Measurements from ENCODE around the gene PRKCA. TPM values are rescaled to one million over a fixed set of nuclear protein-coding genes. Genes with fewer than 3 reads are reported as not detected.
"Not testable (repeated sequence)": the region's sequence is repeated elsewhere in the genome, so short reads cannot be mapped to it uniquely, and the experiment has no call there.

The PRKCA gene
- total RNA-seq, 2 donors from 2014 or later = 6.5 to 6.6 TPM

GRCh38 chr17:66395961-66396360 lies 93.5 kb downstream of the PRKCA start:
- no peaks in the 10 kb centered on the region for H3K27me3 ChIP-seq
- no peak for ATAC-seq
- H3K4me1 ChIP-seq = peaks cover 15% of the 10 kb centered on the region
- DNase-seq = no peak
- H3K36me3 ChIP-seq (replicated peaks in 1 of 2; ENCODE audit: insufficient read depth in 1 of 2, low read depth in 2 of 2) = no peaks in the 10 kb centered on the region
- no peaks in the 10 kb centered on the region for H3K9me3 ChIP-seq
- no peak overlapping the region for H3K4me3 ChIP-seq
- intact Hi-C loops (cut with DNase I) = no loop called here
- H3K27ac ChIP-seq = no peak overlapping the region
- no peak for TF ChIP-seq CTCF (IDR thresholded peaks at IDR 0.05)
- no peak for TF ChIP-seq POLR2A (IDR thresholded peaks at IDR 0.05)

DNA sequence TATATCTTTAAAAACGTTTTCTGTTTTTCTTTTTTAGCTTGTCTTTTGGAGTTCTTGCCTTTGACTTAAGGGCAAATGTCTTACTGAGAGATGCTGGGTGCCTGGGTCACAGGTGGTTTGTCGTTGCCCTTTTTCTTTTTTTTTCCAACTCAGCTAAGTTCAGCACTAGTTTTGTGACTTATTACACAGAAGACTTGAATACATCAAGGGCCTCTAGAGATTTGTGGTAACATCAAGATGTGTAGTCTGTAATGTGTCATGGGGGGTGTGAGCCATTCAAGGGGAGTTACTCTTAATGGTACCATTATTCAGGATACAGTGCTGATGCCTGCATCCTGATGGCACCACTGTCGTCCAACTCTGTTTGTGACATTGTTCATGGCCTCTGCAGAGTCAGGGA lies 95.1 kb downstream of the PRKCA start:
- TF ChIP-seq POLR2A (IDR thresholded peaks at IDR 0.05) (no peak), CTCF (IDR thresholded peaks at IDR 0.05) (no peak)
- H3K27ac ChIP-seq = no peak overlapping the region
- DNase-seq = no peak
- ATAC-seq = no peak
- WGBS, 2 donors = 64 to 71% methylated on average over 3 of the region's 3 CpGs
- H3K27me3 ChIP-seq = no peaks in the 10 kb centered on the region
- H3K4me1 ChIP-seq = peaks cover 15% of the 10 kb centered on the region
- H3K9me3 ChIP-seq = no peaks in the 10 kb centered on the region
- H3K36me3 ChIP-seq (replicated peaks in 1 of 2; ENCODE audit: insufficient read depth in 1 of 2, low read depth in 2 of 2) = no peaks in the 10 kb centered on the region
- intact Hi-C loops (cut with DNase I) = no loop called here
- no peak overlapping the region for H3K4me3 ChIP-seq

- H3K4me3 ChIP-seq = no peak overlapping the region
- intact Hi-C loops (cut with DNase I) = no loop called here
- no peak for ATAC-seq
Observed at GRCh38 chr17:66398059-66398458, 95.6 kb downstream of the PRKCA start.

DNA sequence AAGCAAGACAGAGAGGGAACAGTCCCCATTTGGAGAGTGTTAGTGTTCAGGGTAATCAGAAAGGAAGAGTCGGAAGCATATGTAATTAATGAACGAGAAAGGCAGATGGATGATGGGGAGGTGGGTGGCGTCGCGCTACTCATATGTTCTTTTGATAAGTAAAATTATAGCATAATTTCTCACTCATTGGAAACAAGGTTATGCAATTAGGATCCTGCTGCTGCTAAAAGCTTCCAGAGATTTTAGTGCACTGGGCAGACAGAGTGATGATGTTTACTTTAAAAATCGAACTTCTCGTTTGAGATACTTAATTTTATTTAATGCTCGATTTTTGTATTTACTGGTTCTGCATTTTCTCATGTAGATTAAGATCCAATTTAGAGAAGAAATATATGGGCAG lies 96.2 kb downstream of the PRKCA start:
- WGBS, 2 donors = 63 to 71% methylated on average over 8 of the region's 8 CpGs
- TF ChIP-seq CTCF (IDR thresholded peaks at IDR 0.05) = no peak
- no peak for TF ChIP-seq POLR2A (IDR thresholded peaks at IDR 0.05)
- intact Hi-C loops (cut with DNase I) = no loop called here

More at GRCh38 chr17:66398059-66398458, 95.6 kb downstream of the PRKCA start:
- H3K27ac ChIP-seq = no peak overlapping the region
- no peaks in the 10 kb centered on the region for H3K27me3 ChIP-seq
- TF ChIP-seq POLR2A (IDR thresholded peaks at IDR 0.05) (no peak), CTCF (IDR thresholded peaks at IDR 0.05) (no peak)
- H3K4me1 ChIP-seq = peaks cover 15% of the 10 kb centered on the region
- no peak for DNase-seq
- H3K36me3 ChIP-seq (replicated peaks in 1 of 2; ENCODE audit: insufficient read depth in 1 of 2, low read depth in 2 of 2) = no peaks in the 10 kb centered on the region
- WGBS, 2 donors = 31 to 35% methylated on average over 4 of the region's 4 CpGs
- H3K9me3 ChIP-seq = no peaks in the 10 kb centered on the region

DNA sequence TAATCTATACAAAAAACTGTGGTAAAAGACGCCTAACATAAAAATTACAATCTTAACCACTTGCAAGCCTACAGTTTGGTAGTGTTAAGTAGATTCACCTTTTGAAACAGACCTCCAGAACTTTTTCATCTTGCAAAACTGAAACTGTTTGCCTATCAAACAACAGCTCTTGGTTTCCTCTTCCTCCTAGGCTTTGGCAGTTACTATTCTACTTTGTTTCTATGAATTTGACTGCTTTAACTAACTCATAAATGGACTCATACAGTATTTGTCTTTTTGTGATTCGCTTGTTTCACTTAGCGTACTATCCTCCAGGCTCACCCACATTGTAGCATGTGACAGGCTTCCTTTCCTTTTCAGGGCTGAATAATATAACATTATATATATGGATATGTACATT lies 97.0 kb downstream of the PRKCA start:
- WGBS, 2 donors = 87 to 91% methylated on average over 3 of the region's 3 CpGs
- no peak for ATAC-seq

More for the DNA sequence above, 96.2 kb downstream of the PRKCA start:
- H3K4me1 ChIP-seq = peaks cover 15% of the 10 kb centered on the region
- H3K9me3 ChIP-seq = no peaks in the 10 kb centered on the region
- H3K27ac ChIP-seq = no peak overlapping the region
- no peak overlapping the region for H3K4me3 ChIP-seq
- H3K27me3 ChIP-seq = no peaks in the 10 kb centered on the region
- ATAC-seq = no peak
- DNase-seq = no peak
- no peaks in the 10 kb centered on the region for H3K36me3 ChIP-seq (replicated peaks in 1 of 2; ENCODE audit: insufficient read depth in 1 of 2, low read depth in 2 of 2)

GRCh38 chr17:66400041-66400688 lies 97.8 kb downstream of the PRKCA start:
- intact Hi-C loops (cut with DNase I) = not testable (repeated sequence)
- WGBS, 2 donors = 94 to 95% methylated on average over 11 of the region's 11 CpGs
- peaks cover 27% of the 10 kb centered on the region for H3K4me1 ChIP-seq

More for the DNA sequence above, 97.0 kb downstream of the PRKCA start:
- intact Hi-C loops (cut with DNase I) = no loop called here
- H3K36me3 ChIP-seq (replicated peaks in 1 of 2; ENCODE audit: insufficient read depth in 1 of 2, low read depth in 2 of 2) = no peaks in the 10 kb centered on the region
- no peak for DNase-seq
- H3K9me3 ChIP-seq = no peaks in the 10 kb centered on the region
- TF ChIP-seq POLR2A (IDR thresholded peaks at IDR 0.05) = no peak
- TF ChIP-seq CTCF (IDR thresholded peaks at IDR 0.05) = no peak
- H3K4me3 ChIP-seq = no peak overlapping the region
- peaks cover 22% of the 10 kb centered on the region for H3K4me1 ChIP-seq
- no peaks in the 10 kb centered on the region for H3K27me3 ChIP-seq
- H3K27ac ChIP-seq = no peak overlapping the region

More at GRCh38 chr17:66400041-66400688, 97.8 kb downstream of the PRKCA start:
- not testable (repeated sequence) for H3K36me3 ChIP-seq (replicated peaks in 1 of 2; ENCODE audit: insufficient read depth in 1 of 2, low read depth in 2 of 2); ATAC-seq; H3K4me3 ChIP-seq; DNase-seq; H3K9me3 ChIP-seq; H3K27me3 ChIP-seq; H3K27ac ChIP-seq
